ENCODE data around the gene TRAFD1. TPM values are rescaled to one million over a fixed set of nuclear protein-coding genes. Genes with fewer than 3 reads are reported as not detected.

Gene TRAFD1
- total and polyA plus RNA-seq, 9 of the 15 experiments (the other 6 are each of a cell fraction or from before 2014, with no cell fraction given), result 41.3 to 85.5 (median 54.5) TPM

GRCh38 chr12:112168561-112168971 is 43.2 kb downstream of the TRAFD1 start (continued):
- TF ChIP-seq ATF2 (CRISPR knock-in tag; IDR thresholded peaks at IDR 0.05), result no peak

- FAIRE-seq, result no peak
- Histone ChIP-seq H3K36me3 (ENCODE audit: control insufficient read depth, insufficient read depth, low read length) (peaks cover 22% of the 10 kb centered on the region; the same call in 2 of the 3 replicates), H3K4me2 (ENCODE audit: insufficient read depth, low read length) (no peak overlapping the region), H3K79me2 (ENCODE audit: control insufficient read depth, insufficient read depth, low read length) (no peaks in the 10 kb centered on the region), H3K9ac (ENCODE audit: insufficient read depth in 1 of 2, low read depth in 2 of 2, low read length in 2 of 2) (peak overlapping the region in 1 of 2 experiments; percentile 71; a peak in 2 of 4 replicates), H4K20me1 (replicated peaks; ENCODE audit: control insufficient read depth, insufficient read depth, low read length) (no peaks in the 10 kb centered on the region), H3K27ac (ENCODE audit: extremely low read depth, low read depth, low read length) (no peak overlapping the region), H3K9me1 (ENCODE audit: control insufficient read depth, insufficient read depth, low read length) (no peaks in the 10 kb centered on the region), H3K9me3 (replicated peaks; ENCODE audit: control insufficient read depth, insufficient read depth, low read depth, low read length) (no peaks in the 10 kb centered on the region), H3K4me1 (replicated peaks in 1 of 2; ENCODE audit: control insufficient read depth in 2 of 2, insufficient read depth in 2 of 2, low read length in 2 of 2) (peaks cover 0 to 25% of the 10 kb centered on the region in 2 experiments; a peak in 2 of 5 replicates), H3K4me3 (no peak overlapping the region), H2AFZ (ENCODE audit: low read depth, low read length) (no peak overlapping the region), H3K27me3 (ENCODE audit: control insufficient read depth in 2 of 2, insufficient read depth in 2 of 2, low read length in 2 of 2) (no peaks in the 10 kb centered on the region)
- DNase-seq (ENCODE audit: extremely low read depth in 1 of 4, low spot score in 3 of 4), result no peak
- intact Hi-C loops (cut with micrococcal nuclease) (no loop called here), in situ Hi-C loops (cut with MboI) (no loop called here)
- BruUV-seq (replicated peaks), result no TSS peak
- 86% methylated on average over 15 of the region's 19 CpGs for WGBS (ENCODE audit: insufficient coverage, low coverage, missing lambda C conversion rate)
- CTCF ChIA-PET (ENCODE audit: low intra/inter-chr PET ratio), result no interaction called here
- ATAC-seq, result no peak
- POLR2A ChIA-PET, result interaction anchor here (0.6 to 0.9 kb wide), 3 partner anchors 10 to 310 kb away, joined by 3 read pairs; no protein-coding TSS in a partner anchor
- TF ChIP-seq JUNB (CRISPR knock-in tag; conservative IDR thresholded peaks at IDR 0.05) (no peak), ZNF41 (CRISPR knock-in tag; conservative IDR thresholded peaks at IDR 0.05) (no peak), ZBTB7A (IDR thresholded peaks at IDR 0.05; ENCODE audit: borderline replicate concordance, control insufficient read depth, low read depth, low read length) (no peak), ZBTB34 (CRISPR knock-in tag; IDR thresholded peaks at IDR 0.05) (no peak), ZNF707 (CRISPR knock-in tag; conservative IDR thresholded peaks at IDR 0.05) (no peak), MEIS2 (IDR thresholded peaks at IDR 0.05; ENCODE audit: partially characterized antibody) (no peak), SAFB (IDR thresholded peaks at IDR 0.05; ENCODE audit: borderline replicate concordance, low read depth, low read length) (no peak)
Observed at GRCh38 chr12:112169161-112169872, 44.0 kb downstream of the TRAFD1 start.
